Measurements from ENCODE around the gene NEUROD2. TPM values are rescaled to one million over a fixed set of nuclear protein-coding genes. Genes with fewer than 3 reads are reported as not detected.

The NEUROD2 gene
- total RNA-seq, 2 donors from 2014 or later: not detected

DNA sequence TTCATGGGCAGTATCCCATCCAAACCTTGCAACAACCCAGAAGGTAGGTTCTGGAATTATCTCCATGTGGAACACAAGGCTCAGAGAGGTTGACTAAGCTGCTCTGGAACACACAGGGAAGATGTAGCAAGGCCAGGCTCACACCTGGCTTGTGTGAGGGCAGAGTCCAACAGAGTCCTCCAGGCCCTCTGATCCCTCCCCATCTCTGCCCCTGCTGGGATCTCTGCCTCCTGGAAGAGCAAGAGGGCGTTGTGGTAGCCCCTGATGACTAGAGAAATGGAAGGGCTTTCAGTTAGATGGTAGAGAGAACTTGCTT is 12.0 kb upstream of the NEUROD2 start:
- intact Hi-C loops (cut with DNase I): loop anchor here (5.0 kb wide), 1 partner anchor 67 kb away; no protein-coding TSS in a partner anchor
- no peak overlapping the region for H3K27ac ChIP-seq
- no peak for DNase-seq
- no peaks in the 10 kb centered on the region for H3K9me3 ChIP-seq
- no peak for ATAC-seq
- TF ChIP-seq POLR2A (IDR thresholded peaks at IDR 0.05): no peak
- TF ChIP-seq, protein P1, sequence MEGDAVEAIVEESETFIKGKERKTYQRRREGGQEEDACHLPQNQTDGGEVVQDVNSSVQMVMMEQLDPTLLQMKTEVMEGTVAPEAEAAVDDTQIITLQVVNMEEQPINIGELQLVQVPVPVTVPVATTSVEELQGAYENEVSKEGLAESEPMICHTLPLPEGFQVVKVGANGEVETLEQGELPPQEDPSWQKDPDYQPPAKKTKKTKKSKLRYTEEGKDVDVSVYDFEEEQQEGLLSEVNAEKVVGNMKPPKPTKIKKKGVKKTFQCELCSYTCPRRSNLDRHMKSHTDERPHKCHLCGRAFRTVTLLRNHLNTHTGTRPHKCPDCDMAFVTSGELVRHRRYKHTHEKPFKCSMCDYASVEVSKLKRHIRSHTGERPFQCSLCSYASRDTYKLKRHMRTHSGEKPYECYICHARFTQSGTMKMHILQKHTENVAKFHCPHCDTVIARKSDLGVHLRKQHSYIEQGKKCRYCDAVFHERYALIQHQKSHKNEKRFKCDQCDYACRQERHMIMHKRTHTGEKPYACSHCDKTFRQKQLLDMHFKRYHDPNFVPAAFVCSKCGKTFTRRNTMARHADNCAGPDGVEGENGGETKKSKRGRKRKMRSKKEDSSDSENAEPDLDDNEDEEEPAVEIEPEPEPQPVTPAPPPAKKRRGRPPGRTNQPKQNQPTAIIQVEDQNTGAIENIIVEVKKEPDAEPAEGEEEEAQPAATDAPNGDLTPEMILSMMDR (IDR thresholded peaks at IDR 0.05): no peak
- WGBS, 2 donors: 56% methylated on average over 1 of the region's 1 CpG; no CpG with 5 or more reads in 1 of the 2 donors
- peaks cover 36% of the 10 kb centered on the region for H3K4me1 ChIP-seq
- no peak overlapping the region for H3K4me3 ChIP-seq
- H3K36me3 ChIP-seq (replicated peaks in 1 of 2; ENCODE audit: insufficient read depth in 1 of 2, low read depth in 2 of 2): no peaks in the 10 kb centered on the region
- H3K27me3 ChIP-seq: no peaks in the 10 kb centered on the region

DNA sequence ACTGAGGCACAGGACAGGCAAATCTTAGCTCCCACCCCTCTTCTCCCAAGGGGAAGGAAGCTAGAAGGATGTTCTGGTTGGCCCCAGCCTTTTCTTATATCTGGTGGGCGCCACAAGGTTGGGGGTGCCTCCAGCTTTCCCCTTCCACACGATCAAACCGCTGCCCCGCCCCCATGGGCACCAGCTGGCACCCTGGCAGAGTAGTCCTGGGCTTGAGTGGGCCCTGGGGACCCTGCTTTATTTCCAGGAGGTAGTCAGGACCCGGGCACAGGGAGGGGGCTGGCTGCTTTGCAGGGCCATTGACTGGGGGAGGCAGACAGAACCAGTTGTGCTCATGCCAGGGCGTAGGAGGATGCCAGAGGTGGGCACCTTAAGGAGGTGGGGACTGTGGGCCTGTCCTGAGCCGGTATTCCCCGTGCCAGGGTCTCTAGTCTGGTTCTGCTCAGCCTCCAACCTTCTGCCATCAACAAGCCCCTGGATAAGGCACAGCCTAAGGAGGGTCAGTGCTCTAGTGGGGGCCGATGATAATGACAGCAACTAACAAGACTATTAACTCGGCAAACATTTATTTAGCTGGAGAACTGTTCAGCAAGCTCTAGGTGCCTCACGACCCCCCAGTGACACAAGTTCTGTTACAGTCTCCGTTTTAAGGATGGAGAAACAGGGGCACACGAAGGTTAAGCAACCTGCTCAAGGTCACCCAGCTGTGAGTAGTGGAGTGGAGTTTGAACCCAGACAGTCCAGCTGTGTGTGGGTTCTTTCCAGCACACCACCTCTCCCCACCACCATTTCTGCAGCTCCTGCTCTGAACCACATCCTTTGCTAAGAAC is 11.5 kb upstream of the NEUROD2 start:
- 34 to 43% methylated on average over 8 to 13 of the region's 13 CpGs for WGBS, 2 donors
- H3K27ac ChIP-seq: no peak overlapping the region
- no peak for TF ChIP-seq POLR2A (IDR thresholded peaks at IDR 0.05)
- TF ChIP-seq, protein P1 (IDR thresholded peaks at IDR 0.05): no peak
- H3K27me3 ChIP-seq: no peaks in the 10 kb centered on the region
- H3K36me3 ChIP-seq (replicated peaks in 1 of 2; ENCODE audit: insufficient read depth in 1 of 2, low read depth in 2 of 2): no peaks in the 10 kb centered on the region
- DNase-seq (no peak), ATAC-seq (no peak)
- intact Hi-C loops (cut with DNase I): no loop called here
- H3K4me3 ChIP-seq: no peak overlapping the region
- peaks cover 36% of the 10 kb centered on the region for H3K4me1 ChIP-seq
- no peaks in the 10 kb centered on the region for H3K9me3 ChIP-seq

DNA sequence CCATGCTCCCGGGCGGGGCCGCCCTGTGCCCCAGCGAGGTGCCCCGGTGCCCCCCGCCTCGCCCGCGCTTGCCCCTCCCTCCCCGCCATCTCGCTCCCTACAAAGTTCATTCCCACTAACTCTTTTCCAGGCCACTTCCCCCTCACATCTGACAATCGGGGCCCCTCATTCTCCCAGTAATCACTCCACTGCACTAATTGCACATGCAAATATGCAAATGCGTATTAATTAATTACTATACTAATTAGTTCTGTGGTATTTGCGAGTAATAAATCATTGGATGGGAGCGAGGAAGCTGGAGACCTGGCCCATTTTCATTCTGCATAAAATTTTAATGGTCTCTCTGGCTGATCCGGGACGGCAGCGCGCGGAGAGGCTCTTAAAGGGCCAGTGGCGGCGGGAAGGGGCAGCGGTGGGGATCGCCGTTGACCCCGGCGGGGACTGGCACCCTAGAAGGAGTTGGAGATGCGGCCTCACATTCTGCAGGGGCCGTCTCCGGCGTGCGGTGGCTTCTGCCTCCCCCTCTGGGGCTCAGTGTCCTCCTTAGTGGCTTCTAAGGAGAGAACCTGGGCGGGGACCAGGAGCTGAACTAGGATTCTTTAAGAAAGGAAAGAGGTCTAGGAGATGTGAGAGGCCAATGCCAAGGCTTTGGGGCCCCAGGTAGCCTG is 10.7 kb upstream of the NEUROD2 start:
- 1 to 4% methylated on average over 31 to 32 of the region's 33 CpGs for WGBS, 2 donors
- intact Hi-C loops (cut with DNase I): no loop called here
- H3K27ac ChIP-seq: peak overlapping the region; percentile 26 to 75 (median 70)
- H3K4me1 ChIP-seq: peaks cover 33% of the 10 kb centered on the region
- H3K9me3 ChIP-seq: no peaks in the 10 kb centered on the region
- ATAC-seq: peak; percentile 23
- no peak for TF ChIP-seq POLR2A (IDR thresholded peaks at IDR 0.05)
- TF ChIP-seq, protein P1 (IDR thresholded peaks at IDR 0.05): no peak
- peak in 1 of 4 donors; percentile 41 for DNase-seq
- H3K36me3 ChIP-seq (replicated peaks in 1 of 2; ENCODE audit: insufficient read depth in 1 of 2, low read depth in 2 of 2): no peaks in the 10 kb centered on the region
- H3K27me3 ChIP-seq: no peaks in the 10 kb centered on the region
- H3K4me3 ChIP-seq: peak overlapping the region in 1 of 2 donors; percentile 51

- peak overlapping the region in 1 of 2 donors; percentile 51 for H3K4me3 ChIP-seq
- H3K36me3 ChIP-seq (replicated peaks in 1 of 2; ENCODE audit: insufficient read depth in 1 of 2, low read depth in 2 of 2): no peaks in the 10 kb centered on the region
- DNase-seq: peak; percentile 81 to 86 (median 84)
- peak overlapping the region; percentile 26 to 75 (median 70) for H3K27ac ChIP-seq
- TF ChIP-seq, protein P1 (IDR thresholded peaks at IDR 0.05): no peak
- TF ChIP-seq POLR2A (IDR thresholded peaks at IDR 0.05): no peak
- ATAC-seq: peak; percentile 80
- H3K27me3 ChIP-seq: no peaks in the 10 kb centered on the region
- H3K9me3 ChIP-seq: no peaks in the 10 kb centered on the region
- intact Hi-C loops (cut with DNase I): no loop called here
- peaks cover 27% of the 10 kb centered on the region for H3K4me1 ChIP-seq
- 0 to 2% methylated on average over 5 to 69 of the region's 79 CpGs for WGBS, 2 donors
Observed at GRCh38 chr17:39617446-39618245, 9.9 kb upstream of the NEUROD2 start.

Measured in body of pancreas (tissue), 4 donors.